Activated naive CD8-positive, alpha-beta T cell treated with anti-CD3 and anti-CD28 coated beads for 36 hours (primary cell): ENCODE data around the gene SLC4A11. TPM values are rescaled to one million over a fixed set of nuclear protein-coding genes. Genes with fewer than 3 reads are reported as not detected.

Experiments used
- DNase-seq: peaks from one replicate; pipeline ENCODE4 v3.0.0; 2021
- H3K27ac Mint-ChIP-seq: one replicate; pipeline ENCODE4 v1.8.0; 2022; ENCODE audit warnings: mild to moderate bottlenecking, moderate library complexity, mixed read lengths
- H3K27me3 Mint-ChIP-seq: one replicate; pipeline ENCODE4 v1.8.0; 2022; ENCODE audit warnings: mild to moderate bottlenecking, mixed read lengths
- H3K36me3 Mint-ChIP-seq: one replicate; pipeline ENCODE4 v1.8.0; 2021; ENCODE audit warnings: mild to moderate bottlenecking, mixed read lengths
- H3K4me1 Mint-ChIP-seq: one replicate; pipeline ENCODE4 v1.8.0; 2021; ENCODE audit warnings: mixed read lengths
- H3K4me3 Mint-ChIP-seq: one replicate; pipeline ENCODE4 v1.8.0; 2022; ENCODE audit warnings: mild to moderate bottlenecking, moderate library complexity, mixed read lengths
- H3K9me3 Mint-ChIP-seq: one replicate; pipeline ENCODE4 v1.8.0; 2022; ENCODE audit warnings: mixed read lengths
- total RNA-seq, 2 experiments: library from RNA; stranded (reverse); gene quantifications; one replicate each; pipeline ENCODE4 v1.2.3, GENCODE V29; 2021

The SLC4A11 gene
- total RNA-seq, 2 experiments from 2014 or later = 1.8 to 2.9 TPM

DNA sequence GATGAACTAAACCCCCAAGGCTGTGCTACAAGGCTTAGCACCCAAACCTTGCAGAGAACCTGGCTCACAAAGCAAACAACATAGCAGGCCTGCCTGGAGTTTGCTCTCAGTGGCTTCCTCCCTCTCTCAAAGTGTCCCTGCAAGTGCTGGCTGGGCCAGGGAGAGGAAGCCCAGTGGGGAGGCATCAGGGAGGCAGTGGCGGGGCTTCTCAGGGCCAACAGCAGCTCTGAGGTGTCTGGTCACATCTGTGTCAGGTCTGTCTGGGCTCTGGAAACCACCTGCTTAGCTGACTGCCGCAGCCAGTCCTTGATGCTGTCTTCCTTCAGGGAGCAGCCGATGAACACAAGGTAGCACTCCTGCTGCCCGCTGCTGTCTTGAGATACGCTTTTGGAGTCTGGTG lies 16.7 kb upstream of the SLC4A11 start:
- Mint-ChIP-seq H3K4me1 (peaks cover 4% of the 10 kb centered on the region), H3K4me3 (no peak overlapping the region), H3K36me3 (peaks cover 7% of the 10 kb centered on the region), H3K27me3 (no peaks in the 10 kb centered on the region), H3K9me3 (no peaks in the 10 kb centered on the region), H3K27ac (no peak overlapping the region)
- DNase-seq = no peak

DNA sequence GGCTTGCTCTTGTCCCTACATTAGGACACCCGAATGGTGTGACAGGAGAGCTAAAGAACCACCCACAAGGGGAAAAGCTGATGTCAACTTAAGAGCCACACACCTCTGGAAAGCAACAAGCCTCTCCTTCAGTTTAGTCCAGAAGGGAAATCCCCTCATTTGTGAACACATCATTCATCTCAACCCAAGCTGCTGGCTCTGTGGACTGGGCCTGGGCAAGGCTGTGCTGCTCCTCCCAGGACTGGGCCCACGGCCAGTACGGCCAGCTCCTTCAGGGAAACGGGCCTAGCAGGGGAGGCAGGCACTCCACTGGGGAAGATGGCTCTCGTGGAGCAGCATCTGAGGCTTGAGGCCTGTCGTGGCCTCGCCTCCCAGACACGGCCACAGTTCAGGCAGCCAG lies 12.8 kb upstream of the SLC4A11 start:
- Mint-ChIP-seq H3K4me1 (peaks cover 6% of the 10 kb centered on the region), H3K4me3 (no peak overlapping the region), H3K27ac (no peak overlapping the region), H3K36me3 (peaks cover 7% of the 10 kb centered on the region), H3K27me3 (peaks cover 29% of the 10 kb centered on the region), H3K9me3 (no peaks in the 10 kb centered on the region)
- DNase-seq = no peak

DNA sequence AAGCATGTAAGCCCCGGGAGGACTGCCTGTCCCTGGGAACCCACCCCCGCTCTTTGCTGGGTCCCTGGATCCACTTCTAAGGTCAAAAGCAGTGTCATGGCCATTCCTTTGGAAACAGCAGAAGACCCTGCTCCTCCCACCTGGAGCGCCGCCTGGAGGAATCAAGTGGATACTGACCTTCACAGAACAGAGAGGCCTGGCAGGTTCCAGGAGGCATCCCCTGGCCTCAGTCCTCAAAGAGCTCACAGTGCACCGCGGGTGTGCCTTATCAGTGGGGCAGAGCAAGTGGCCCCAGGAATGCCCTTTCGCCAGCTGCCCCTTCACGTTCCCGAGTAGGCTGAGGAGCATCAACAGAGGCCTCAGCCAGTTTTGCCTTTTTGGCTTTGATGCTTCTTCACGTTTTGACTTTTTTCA lies 11.1 kb upstream of the SLC4A11 start:
- H3K36me3 Mint-ChIP-seq = peaks cover 7% of the 10 kb centered on the region
- no peak overlapping the region for H3K4me3 Mint-ChIP-seq
- peaks cover 8% of the 10 kb centered on the region for H3K4me1 Mint-ChIP-seq
- DNase-seq = no peak
- no peaks in the 10 kb centered on the region for H3K9me3 Mint-ChIP-seq
- no peak overlapping the region for H3K27ac Mint-ChIP-seq
- peaks cover 40% of the 10 kb centered on the region for H3K27me3 Mint-ChIP-seq

DNA sequence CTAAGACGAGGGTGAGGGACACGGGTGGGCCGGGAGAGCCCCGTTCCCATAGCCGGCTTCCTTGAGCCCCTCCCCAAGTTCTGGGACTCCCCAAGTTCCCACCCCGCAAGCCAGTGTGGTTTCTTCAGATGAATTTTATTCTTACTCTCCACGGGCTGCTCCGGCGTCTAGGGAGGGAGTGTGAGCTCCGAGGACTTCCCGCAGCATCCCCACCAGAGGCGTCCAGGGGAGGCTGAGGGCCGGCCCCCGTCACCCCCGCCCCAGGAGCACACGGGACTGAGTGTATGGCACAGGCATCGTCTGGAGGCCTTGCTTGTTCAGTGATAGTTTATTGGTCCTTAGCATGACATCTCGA lies 10.0 kb upstream of the SLC4A11 start:
- Mint-ChIP-seq H3K9me3 (no peaks in the 10 kb centered on the region), H3K36me3 (peaks cover 5% of the 10 kb centered on the region), H3K4me1 (peaks cover 8% of the 10 kb centered on the region), H3K27me3 (peaks cover 45% of the 10 kb centered on the region), H3K4me3 (peak overlapping the region; percentile 37), H3K27ac (no peak overlapping the region)
- no peak for DNase-seq

DNA sequence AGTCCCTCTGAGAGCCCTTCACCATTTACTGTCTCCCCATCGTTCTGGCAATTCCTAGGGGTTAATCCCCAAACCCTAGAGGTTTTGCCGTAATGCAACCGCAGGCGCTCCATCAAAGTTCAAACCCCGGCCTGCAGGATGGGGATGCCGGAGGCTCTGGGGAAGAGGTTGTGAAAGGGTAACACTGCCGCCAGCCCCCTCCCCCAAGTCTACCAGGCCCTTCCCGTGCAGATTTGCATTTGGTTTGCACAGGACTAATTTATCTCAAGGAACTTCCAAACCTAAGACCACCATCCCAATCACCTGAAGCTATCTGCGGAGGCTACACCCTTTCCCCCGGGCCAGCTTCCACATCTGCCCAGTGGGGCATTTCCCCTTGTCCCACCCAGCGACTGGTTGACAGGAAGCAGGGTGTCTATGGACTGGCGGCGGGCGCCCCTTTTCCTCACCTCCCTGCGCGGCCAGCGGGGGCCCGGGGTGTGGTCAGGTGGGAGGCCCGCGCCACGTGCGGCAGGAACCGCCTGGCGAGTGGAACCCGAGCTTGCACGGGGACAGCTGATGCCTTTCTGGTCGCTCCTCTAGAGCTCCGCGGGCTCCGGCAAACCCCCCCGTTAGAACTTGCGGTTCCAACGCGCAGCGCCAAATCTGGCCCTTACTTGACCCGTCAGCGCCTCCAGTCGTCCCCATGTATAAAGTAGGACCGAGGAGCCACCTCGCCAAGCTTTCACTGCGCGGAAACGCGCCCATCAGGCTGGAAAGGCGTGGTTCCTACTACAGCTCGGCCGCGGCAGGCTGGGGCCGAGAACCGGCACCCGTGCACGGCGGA lies 9.4 kb upstream of the SLC4A11 start:
- Mint-ChIP-seq H3K27ac (no peak overlapping the region), H3K4me3 (peak overlapping the region; percentile 37), H3K36me3 (peaks cover 5% of the 10 kb centered on the region), H3K27me3 (peaks cover 45% of the 10 kb centered on the region), H3K9me3 (no peaks in the 10 kb centered on the region), H3K4me1 (peaks cover 8% of the 10 kb centered on the region)
- DNase-seq = peak; percentile 21

DNA sequence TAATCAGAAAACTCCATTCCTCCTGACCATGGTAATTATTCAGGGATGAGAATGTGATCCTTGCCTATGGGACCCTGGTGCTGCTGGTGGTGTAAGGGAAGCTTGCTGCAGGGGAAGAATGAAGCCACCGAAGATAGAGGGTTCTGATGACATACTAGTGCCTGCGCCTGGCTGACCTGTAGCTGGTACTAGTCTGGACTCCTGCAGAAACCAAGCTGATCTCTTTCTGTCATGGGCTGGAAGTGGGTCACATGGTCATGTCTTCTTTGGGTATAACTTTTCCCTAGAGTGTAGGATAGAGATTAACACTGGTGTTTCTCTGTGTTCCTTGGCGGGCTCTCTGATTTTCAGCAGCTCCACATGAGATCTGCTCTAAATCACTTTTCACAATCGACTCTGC lies 8.6 kb upstream of the SLC4A11 start:
- H3K4me1 Mint-ChIP-seq = peaks cover 8% of the 10 kb centered on the region
- no peak for DNase-seq
- peaks cover 5% of the 10 kb centered on the region for H3K36me3 Mint-ChIP-seq
- H3K27ac Mint-ChIP-seq = no peak overlapping the region
- H3K9me3 Mint-ChIP-seq = no peaks in the 10 kb centered on the region
- no peak overlapping the region for H3K4me3 Mint-ChIP-seq
- peaks cover 45% of the 10 kb centered on the region for H3K27me3 Mint-ChIP-seq

DNA sequence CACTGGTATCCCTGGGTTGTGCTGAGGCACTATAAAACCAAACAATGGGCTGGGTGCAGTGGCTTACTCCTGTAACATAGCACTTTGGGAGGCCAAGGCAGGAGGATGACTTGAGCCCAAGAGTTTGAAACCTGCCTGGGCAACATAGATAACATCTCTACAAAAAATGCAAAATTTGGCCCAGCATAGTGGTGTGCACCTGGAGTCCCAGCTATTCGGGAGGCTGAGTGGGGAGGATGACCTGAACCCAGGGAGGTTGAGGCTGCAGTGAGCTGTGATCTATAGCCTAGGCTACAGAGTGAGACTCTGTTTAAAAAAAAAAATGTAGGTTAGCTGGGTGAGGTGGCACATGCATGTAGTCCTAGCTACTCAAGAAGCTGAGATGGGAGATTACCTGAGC lies 7.7 kb upstream of the SLC4A11 start:
- Mint-ChIP-seq H3K4me3 (no peak overlapping the region), H3K4me1 (peaks cover 6% of the 10 kb centered on the region), H3K27ac (no peak overlapping the region)

DNA sequence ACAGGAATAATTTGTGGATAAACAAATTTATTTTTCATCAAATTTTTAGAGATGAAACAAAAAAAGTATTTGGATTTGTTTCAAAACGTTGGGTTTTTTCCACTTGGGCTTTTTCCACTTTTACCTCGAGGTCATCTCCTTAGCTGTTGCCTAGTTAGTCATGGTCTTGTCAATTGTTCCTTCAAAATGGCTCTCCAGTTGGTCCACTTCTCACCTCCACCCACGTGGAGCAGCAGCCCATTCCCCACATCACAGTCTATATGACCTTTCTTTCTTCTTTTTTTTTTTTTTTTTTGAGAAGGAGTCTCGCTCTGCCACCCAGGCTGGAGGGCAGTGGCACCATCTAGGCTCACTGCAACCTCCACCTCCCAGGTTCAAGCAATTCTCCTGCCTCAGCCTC lies 6.7 kb upstream of the SLC4A11 start:
- H3K9me3 Mint-ChIP-seq = no peaks in the 10 kb centered on the region
- H3K27ac Mint-ChIP-seq = no peak overlapping the region
- peaks cover 61% of the 10 kb centered on the region for H3K27me3 Mint-ChIP-seq
- no peak overlapping the region for H3K4me3 Mint-ChIP-seq
- no peak for DNase-seq
- no peaks in the 10 kb centered on the region for H3K36me3 Mint-ChIP-seq
- H3K4me1 Mint-ChIP-seq = peaks cover 4% of the 10 kb centered on the region

More for the DNA sequence above, 7.7 kb upstream of the SLC4A11 start:
- Mint-ChIP-seq H3K36me3 (no peaks in the 10 kb centered on the region), H3K9me3 (no peaks in the 10 kb centered on the region), H3K27me3 (peaks cover 52% of the 10 kb centered on the region)
- DNase-seq = no peak

DNA sequence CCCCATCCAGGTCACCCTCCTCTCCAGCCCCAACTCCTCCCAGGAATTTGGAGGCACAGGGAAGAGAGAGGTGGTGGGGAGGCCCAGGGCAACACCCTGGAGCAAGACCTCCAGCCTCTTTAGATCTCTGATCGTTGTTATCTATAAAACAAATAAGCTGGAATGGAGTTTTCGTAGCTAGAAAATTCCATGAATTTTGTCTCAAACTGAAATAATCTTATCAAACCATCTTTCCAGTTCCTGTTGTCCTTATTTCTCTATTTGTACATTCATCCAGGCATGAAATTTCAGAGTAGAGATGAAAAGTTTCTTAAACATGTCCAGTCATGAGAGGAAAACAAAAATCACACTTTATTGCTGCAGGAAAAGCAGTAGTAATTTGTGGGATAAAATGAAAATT lies 6.2 kb upstream of the SLC4A11 start:
- Mint-ChIP-seq H3K36me3 (no peaks in the 10 kb centered on the region), H3K27me3 (peaks cover 61% of the 10 kb centered on the region), H3K4me3 (no peak overlapping the region), H3K9me3 (no peaks in the 10 kb centered on the region), H3K4me1 (peaks cover 4% of the 10 kb centered on the region), H3K27ac (no peak overlapping the region)
- no peak for DNase-seq

DNA sequence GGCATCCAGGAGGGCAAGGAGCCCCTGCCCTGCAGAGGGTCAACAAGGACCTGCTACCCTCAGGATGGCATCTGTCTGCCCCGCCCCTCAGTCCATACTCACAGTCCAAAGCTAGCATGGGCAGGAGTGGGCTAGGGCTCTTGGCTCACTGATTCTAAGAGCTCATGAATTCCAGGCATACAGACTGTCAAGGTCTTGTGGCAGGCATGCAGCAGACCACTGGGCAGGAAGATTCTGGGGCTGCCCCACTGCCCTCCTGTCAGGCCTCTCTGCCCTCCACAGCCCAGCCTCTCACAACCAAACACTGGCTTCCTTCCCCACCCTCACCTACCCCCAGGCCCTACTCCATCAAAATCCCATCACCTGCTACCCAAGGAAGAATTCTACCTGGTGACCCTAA lies 5.6 kb upstream of the SLC4A11 start:
- Mint-ChIP-seq H3K4me1 (peaks cover 7% of the 10 kb centered on the region), H3K9me3 (no peaks in the 10 kb centered on the region), H3K4me3 (no peak overlapping the region), H3K27me3 (peaks cover 61% of the 10 kb centered on the region), H3K27ac (no peak overlapping the region), H3K36me3 (no peaks in the 10 kb centered on the region)
- no peak for DNase-seq

DNA sequence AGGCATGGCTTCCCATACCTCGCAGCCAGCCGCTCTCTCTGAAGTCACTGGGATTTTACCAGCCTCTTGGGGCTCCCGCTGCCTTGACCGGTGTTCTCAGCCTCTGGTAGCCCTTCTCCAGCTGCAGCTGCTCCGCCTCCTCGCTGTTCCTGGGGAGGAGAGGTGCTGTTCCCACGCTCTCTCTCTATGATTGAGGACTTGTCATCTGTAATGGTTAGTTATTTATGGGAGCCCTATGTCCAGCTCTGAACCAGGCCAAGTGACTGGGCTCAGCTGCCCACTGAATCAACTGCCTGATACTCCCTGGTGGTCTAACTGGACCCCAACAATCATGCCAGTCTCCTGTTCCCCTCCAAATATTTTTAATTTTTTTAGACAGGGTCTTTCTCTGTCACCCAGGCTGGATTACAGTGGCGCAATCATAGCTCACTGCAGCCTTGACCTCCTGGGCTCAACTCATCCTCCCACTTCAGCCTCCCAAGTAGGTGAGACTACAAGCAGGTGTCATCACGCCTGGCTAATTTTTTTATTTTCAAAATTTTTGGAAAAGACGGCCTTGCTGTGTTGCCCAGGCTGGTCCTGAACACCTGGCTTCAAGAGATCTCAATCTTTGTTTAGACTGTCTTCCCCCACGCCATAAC lies 4.8 kb upstream of the SLC4A11 start:
- no peak overlapping the region for H3K27ac Mint-ChIP-seq
- no peak overlapping the region for H3K4me3 Mint-ChIP-seq
- H3K27me3 Mint-ChIP-seq = peaks cover 59% of the 10 kb centered on the region
- no peak for DNase-seq
- peaks cover 7% of the 10 kb centered on the region for H3K4me1 Mint-ChIP-seq
- no peaks in the 10 kb centered on the region for H3K9me3 Mint-ChIP-seq
- H3K36me3 Mint-ChIP-seq = no peaks in the 10 kb centered on the region

DNA sequence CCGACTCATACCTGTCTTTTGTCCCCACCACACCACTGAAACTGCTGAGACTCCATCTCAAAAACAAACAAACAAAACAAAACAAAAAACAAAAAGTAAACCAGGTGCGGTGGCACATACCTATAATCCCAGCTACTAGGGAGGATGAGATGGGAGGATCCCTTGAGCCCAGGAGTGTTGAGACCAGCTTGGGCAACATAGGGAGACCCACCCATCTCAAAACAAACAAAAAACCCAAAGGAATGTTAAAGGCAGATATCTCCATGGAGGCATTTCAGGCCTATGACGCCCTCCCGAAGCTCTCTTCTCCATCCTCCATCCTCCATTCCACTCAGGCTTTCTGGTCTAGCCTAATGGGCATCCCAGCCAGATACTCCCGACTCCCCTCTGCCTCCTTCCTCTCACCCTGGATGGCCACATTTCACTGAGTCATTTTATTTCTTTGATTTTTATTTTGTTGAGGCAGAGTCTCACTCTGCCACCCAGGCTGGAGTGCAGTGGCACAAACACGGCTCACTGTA lies 3.2 kb upstream of the SLC4A11 start:
- peaks cover 58% of the 10 kb centered on the region for H3K27me3 Mint-ChIP-seq

DNA sequence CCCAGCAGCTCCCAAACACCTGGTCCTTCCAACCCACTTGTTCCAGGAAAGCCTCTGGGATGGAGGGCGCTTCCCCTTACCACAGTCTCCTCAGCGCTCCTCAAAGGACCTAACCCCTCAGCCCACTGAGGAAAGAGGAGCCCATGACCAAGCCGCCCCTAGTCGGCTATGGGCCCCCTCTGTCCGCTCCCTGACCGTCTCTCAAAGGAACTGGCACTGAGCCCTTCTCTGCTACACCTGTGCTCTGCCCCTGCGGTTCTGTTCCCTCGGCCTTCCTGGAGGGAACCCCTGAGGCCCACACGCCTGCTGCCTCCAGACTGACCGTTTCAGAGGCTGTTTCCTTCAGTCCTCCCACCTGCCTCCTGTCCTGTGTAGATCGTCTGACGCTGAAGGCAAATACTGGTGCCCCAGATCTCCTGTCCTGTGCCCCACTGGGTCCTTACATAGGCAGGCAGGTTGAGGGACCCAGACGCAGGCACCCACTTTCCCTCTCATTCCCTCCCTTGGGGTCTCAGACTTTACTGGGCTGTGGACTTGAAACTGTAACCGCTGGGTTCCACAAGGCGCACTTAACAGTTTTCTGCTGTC lies 1.9 kb upstream of the SLC4A11 start:
- peaks cover 65% of the 10 kb centered on the region for H3K27me3 Mint-ChIP-seq
- H3K4me1 Mint-ChIP-seq = peaks cover 10% of the 10 kb centered on the region
- H3K36me3 Mint-ChIP-seq = no peaks in the 10 kb centered on the region
- H3K4me3 Mint-ChIP-seq = no peak overlapping the region
- no peak for DNase-seq
- no peak overlapping the region for H3K27ac Mint-ChIP-seq
- H3K9me3 Mint-ChIP-seq = no peaks in the 10 kb centered on the region

More for the DNA sequence above, 3.2 kb upstream of the SLC4A11 start:
- Mint-ChIP-seq H3K4me3 (no peak overlapping the region), H3K27ac (no peak overlapping the region), H3K9me3 (no peaks in the 10 kb centered on the region), H3K36me3 (no peaks in the 10 kb centered on the region), H3K4me1 (peaks cover 10% of the 10 kb centered on the region)
- no peak for DNase-seq

DNA sequence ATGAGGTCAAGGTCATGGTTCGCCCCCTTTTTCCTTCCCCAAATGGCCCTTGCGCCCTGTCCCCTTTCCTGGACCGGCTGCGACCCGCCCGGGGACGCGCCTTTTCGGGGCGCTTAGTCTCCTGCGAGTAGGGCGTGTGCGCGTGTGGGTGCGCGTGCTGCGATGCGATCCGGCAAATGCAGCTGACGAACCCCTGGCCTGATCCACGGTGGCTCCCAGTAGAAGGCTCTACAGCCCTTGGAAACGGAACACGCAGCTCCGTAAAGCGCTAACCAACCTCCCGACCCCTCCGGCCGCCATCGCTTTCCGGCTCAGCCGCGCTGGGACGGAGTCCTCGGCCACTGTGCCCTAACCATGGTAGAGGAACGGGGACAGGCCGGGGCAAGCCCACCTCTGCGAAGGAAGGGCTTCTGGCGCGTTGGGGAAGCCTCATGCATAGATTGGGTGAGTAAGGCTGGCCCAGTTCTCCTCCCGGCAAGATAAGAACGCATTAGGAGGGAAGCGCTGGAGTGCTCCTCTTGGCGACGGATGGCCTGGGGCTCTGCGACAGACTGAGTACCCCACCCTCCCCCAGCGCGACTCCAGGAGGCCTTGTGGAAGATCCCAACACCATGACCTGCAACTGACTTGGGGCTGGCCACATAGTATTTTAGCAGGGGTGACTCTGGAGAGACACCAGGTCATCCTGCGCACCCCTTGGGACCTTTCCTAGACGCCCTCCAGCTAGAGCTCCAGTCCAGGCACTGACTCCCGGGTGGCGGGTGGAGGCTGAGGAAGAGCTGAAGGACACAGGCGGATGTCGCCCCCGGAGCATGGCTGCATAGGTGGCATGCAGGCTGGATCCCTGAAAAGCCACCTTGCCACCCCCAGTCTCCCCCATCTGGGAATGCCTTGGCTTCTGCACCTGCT lies 1.1 kb upstream of the SLC4A11 start:
- H3K27me3 Mint-ChIP-seq = peaks cover 68% of the 10 kb centered on the region
- peaks cover 8% of the 10 kb centered on the region for H3K4me1 Mint-ChIP-seq
- no peak overlapping the region for H3K27ac Mint-ChIP-seq
- H3K9me3 Mint-ChIP-seq = no peaks in the 10 kb centered on the region
- peak overlapping the region; percentile 82 for H3K4me3 Mint-ChIP-seq
- DNase-seq = no peak
- no peaks in the 10 kb centered on the region for H3K36me3 Mint-ChIP-seq
